T-helper 17 cell (primary cell): Measurements from ENCODE around the gene CXCR5. TPM values are rescaled to one million over a fixed set of nuclear protein-coding genes. Genes with fewer than 3 reads are reported as not detected.

Experiments used
- ATAC-seq: fragments of 150-1000 bp; cut with Tn5 transposase; 2 replicates; pipeline ENCODE4 v1.10.0; 2021; ENCODE audit warnings: mild to moderate bottlenecking, moderate library complexity
- DNase-seq, 3 donors: peaks; one replicate each; pipeline versions ENCODE4 v3.0.0 to v3.0.0-alpha.2; 2020 to 2021
- H3K9me3 ChIP-seq: one replicate; pipeline ENCODE4 v1.7.0; 2013; ENCODE audit warnings: low read length, mild to moderate bottlenecking; ENCODE audit not compliant: control insufficient read depth, poor library complexity, severe bottlenecking
- H3K27ac Mint-ChIP-seq: one replicate; pipeline ENCODE4 v1.8.0; 2022; ENCODE audit warnings: mild to moderate bottlenecking, moderate library complexity, mixed read lengths
- H3K27me3 Mint-ChIP-seq: one replicate; pipeline ENCODE4 v1.8.0; 2022; ENCODE audit warnings: mixed read lengths
- H3K36me3 Mint-ChIP-seq: one replicate; pipeline ENCODE4 v1.8.0; 2022; ENCODE audit warnings: low read depth, mixed read lengths
- H3K4me1 Mint-ChIP-seq: one replicate; pipeline ENCODE4 v1.8.0; 2022; ENCODE audit warnings: mild to moderate bottlenecking, mixed read lengths
- H3K4me3 Mint-ChIP-seq: one replicate; pipeline ENCODE4 v1.8.0; 2022; ENCODE audit warnings: mild to moderate bottlenecking, moderate library complexity, mixed read lengths
- total RNA-seq, 4 donors: library from RNA in 2 of 4; stranded (reverse) in 2 of 4; gene quantifications; one replicate each; pipeline ENCODE4 v1.2.3 and lab custom pipeline; 2022 to 2026

The CXCR5 gene
- total RNA-seq, 2 donors from 2014 or later, result 11.1 to 15.0 TPM

GRCh38 chr11:118923721-118924587 is 40.3 kb downstream of the CXCR5 start:
- Mint-ChIP-seq H3K27me3 (no peaks in the 10 kb centered on the region), H3K4me3 (peak overlapping the region; percentile 79), H3K36me3 (peaks cover 11% of the 10 kb centered on the region), H3K4me1 (peaks cover 60% of the 10 kb centered on the region), H3K27ac (peak overlapping the region; percentile 92)
- DNase-seq, result no peak
- ATAC-seq, result no peak
- no peaks in the 10 kb centered on the region for H3K9me3 ChIP-seq

- peak in 1 of 3 donors; percentile 38 for DNase-seq
- H3K27ac Mint-ChIP-seq, result peak overlapping the region; percentile 92
- no peaks in the 10 kb centered on the region for H3K9me3 ChIP-seq
- H3K36me3 Mint-ChIP-seq, result peaks cover 11% of the 10 kb centered on the region
- H3K27me3 Mint-ChIP-seq, result no peaks in the 10 kb centered on the region
- peaks cover 52% of the 10 kb centered on the region for H3K4me1 Mint-ChIP-seq
- peak overlapping the region; percentile 79 for H3K4me3 Mint-ChIP-seq
- ATAC-seq, result no peak
Observed at GRCh38 chr11:118924591-118925585, 41.2 kb downstream of the CXCR5 start.

GRCh38 chr11:118927554-118928100 is 43.9 kb downstream of the CXCR5 start:
- DNase-seq (no peak), ATAC-seq (no peak)
- Mint-ChIP-seq H3K4me3 (peak overlapping the region; percentile 79), H3K27ac (peak overlapping the region; percentile 92), H3K36me3 (peaks cover 8% of the 10 kb centered on the region), H3K4me1 (peaks cover 49% of the 10 kb centered on the region), H3K27me3 (no peaks in the 10 kb centered on the region)
- H3K9me3 ChIP-seq, result no peaks in the 10 kb centered on the region

GRCh38 chr11:118928101-118928869 is 44.6 kb downstream of the CXCR5 start:
- DNase-seq (peak; percentile 87 to 96 (median 90)), ATAC-seq (peak; percentile 75)
- Mint-ChIP-seq H3K36me3 (peaks cover 8% of the 10 kb centered on the region), H3K27ac (peak overlapping the region; percentile 92), H3K27me3 (no peaks in the 10 kb centered on the region), H3K4me1 (peaks cover 44% of the 10 kb centered on the region), H3K4me3 (peak overlapping the region; percentile 79)
- H3K9me3 ChIP-seq, result no peaks in the 10 kb centered on the region

- H3K27ac Mint-ChIP-seq, result peak overlapping the region; percentile 92
- no peaks in the 10 kb centered on the region for H3K9me3 ChIP-seq
- H3K4me3 Mint-ChIP-seq, result peak overlapping the region; percentile 79
- ATAC-seq (peak; percentile 4), DNase-seq (peak in 2 of 3 donors; percentile 34 to 37)
- peaks cover 37% of the 10 kb centered on the region for H3K4me1 Mint-ChIP-seq
- peaks cover 5% of the 10 kb centered on the region for H3K36me3 Mint-ChIP-seq
- H3K27me3 Mint-ChIP-seq, result no peaks in the 10 kb centered on the region
Observed at GRCh38 chr11:118928870-118929500, 45.3 kb downstream of the CXCR5 start.

- H3K36me3 Mint-ChIP-seq, result peaks cover 2% of the 10 kb centered on the region
- H3K27ac Mint-ChIP-seq, result peak overlapping the region; percentile 92
- no peaks in the 10 kb centered on the region for H3K27me3 Mint-ChIP-seq
- H3K4me1 Mint-ChIP-seq, result peaks cover 34% of the 10 kb centered on the region
- peak overlapping the region; percentile 79 for H3K4me3 Mint-ChIP-seq
- ATAC-seq, result peak; percentile 16
- peak; percentile 61 to 78 (median 65) for DNase-seq
- H3K9me3 ChIP-seq, result no peaks in the 10 kb centered on the region
Observed at GRCh38 chr11:118929501-118930093, 45.9 kb downstream of the CXCR5 start.

GRCh38 chr11:118930094-118930712 is 46.5 kb downstream of the CXCR5 start:
- peaks cover 34% of the 10 kb centered on the region for H3K4me1 Mint-ChIP-seq
- peak; percentile 14 for ATAC-seq
- DNase-seq, result peak; percentile 72 to 82 (median 78)

GRCh38 chr11:118931571-118931970 is 47.9 kb downstream of the CXCR5 start:
- no peaks in the 10 kb centered on the region for H3K9me3 ChIP-seq
- no peaks in the 10 kb centered on the region for H3K36me3 Mint-ChIP-seq
- peak overlapping the region; percentile 92 for H3K27ac Mint-ChIP-seq
- peaks cover 30% of the 10 kb centered on the region for H3K4me1 Mint-ChIP-seq
- no peaks in the 10 kb centered on the region for H3K27me3 Mint-ChIP-seq
- DNase-seq, result no peak
- no peak for ATAC-seq
- no peak overlapping the region for H3K4me3 Mint-ChIP-seq

More at GRCh38 chr11:118930094-118930712, 46.5 kb downstream of the CXCR5 start:
- H3K9me3 ChIP-seq, result no peaks in the 10 kb centered on the region
- Mint-ChIP-seq H3K4me3 (peak overlapping the region; percentile 79), H3K27me3 (no peaks in the 10 kb centered on the region), H3K27ac (peak overlapping the region; percentile 92), H3K36me3 (peaks cover 2% of the 10 kb centered on the region)

GRCh38 chr11:118933486-118933885 is 49.8 kb downstream of the CXCR5 start:
- no peaks in the 10 kb centered on the region for H3K27me3 Mint-ChIP-seq
- DNase-seq (no peak), ATAC-seq (no peak)
- H3K4me3 Mint-ChIP-seq, result no peak overlapping the region
- H3K36me3 Mint-ChIP-seq, result no peaks in the 10 kb centered on the region
- no peak overlapping the region for H3K27ac Mint-ChIP-seq
- H3K9me3 ChIP-seq, result no peaks in the 10 kb centered on the region
- peaks cover 16% of the 10 kb centered on the region for H3K4me1 Mint-ChIP-seq

- Mint-ChIP-seq H3K36me3 (no peaks in the 10 kb centered on the region), H3K27ac (no peak overlapping the region), H3K4me1 (peaks cover 21% of the 10 kb centered on the region), H3K4me3 (no peak overlapping the region), H3K27me3 (no peaks in the 10 kb centered on the region)
- no peaks in the 10 kb centered on the region for H3K9me3 ChIP-seq
- ATAC-seq, result no peak
- DNase-seq, result no peak
Observed at GRCh38 chr11:118935376-118935775, 51.7 kb downstream of the CXCR5 start.
